ENCODE measurements around the gene AEBP2.
"Not testable (repeated sequence)": the region's sequence is repeated elsewhere in the genome, so short reads cannot be mapped to it uniquely, and the experiment has no call there.

The AEBP2 gene, protein sequence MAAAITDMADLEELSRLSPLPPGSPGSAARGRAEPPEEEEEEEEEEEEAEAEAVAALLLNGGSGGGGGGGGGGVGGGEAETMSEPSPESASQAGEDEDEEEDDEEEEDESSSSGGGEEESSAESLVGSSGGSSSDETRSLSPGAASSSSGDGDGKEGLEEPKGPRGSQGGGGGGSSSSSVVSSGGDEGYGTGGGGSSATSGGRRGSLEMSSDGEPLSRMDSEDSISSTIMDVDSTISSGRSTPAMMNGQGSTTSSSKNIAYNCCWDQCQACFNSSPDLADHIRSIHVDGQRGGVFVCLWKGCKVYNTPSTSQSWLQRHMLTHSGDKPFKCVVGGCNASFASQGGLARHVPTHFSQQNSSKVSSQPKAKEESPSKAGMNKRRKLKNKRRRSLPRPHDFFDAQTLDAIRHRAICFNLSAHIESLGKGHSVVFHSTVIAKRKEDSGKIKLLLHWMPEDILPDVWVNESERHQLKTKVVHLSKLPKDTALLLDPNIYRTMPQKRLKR

DNA sequence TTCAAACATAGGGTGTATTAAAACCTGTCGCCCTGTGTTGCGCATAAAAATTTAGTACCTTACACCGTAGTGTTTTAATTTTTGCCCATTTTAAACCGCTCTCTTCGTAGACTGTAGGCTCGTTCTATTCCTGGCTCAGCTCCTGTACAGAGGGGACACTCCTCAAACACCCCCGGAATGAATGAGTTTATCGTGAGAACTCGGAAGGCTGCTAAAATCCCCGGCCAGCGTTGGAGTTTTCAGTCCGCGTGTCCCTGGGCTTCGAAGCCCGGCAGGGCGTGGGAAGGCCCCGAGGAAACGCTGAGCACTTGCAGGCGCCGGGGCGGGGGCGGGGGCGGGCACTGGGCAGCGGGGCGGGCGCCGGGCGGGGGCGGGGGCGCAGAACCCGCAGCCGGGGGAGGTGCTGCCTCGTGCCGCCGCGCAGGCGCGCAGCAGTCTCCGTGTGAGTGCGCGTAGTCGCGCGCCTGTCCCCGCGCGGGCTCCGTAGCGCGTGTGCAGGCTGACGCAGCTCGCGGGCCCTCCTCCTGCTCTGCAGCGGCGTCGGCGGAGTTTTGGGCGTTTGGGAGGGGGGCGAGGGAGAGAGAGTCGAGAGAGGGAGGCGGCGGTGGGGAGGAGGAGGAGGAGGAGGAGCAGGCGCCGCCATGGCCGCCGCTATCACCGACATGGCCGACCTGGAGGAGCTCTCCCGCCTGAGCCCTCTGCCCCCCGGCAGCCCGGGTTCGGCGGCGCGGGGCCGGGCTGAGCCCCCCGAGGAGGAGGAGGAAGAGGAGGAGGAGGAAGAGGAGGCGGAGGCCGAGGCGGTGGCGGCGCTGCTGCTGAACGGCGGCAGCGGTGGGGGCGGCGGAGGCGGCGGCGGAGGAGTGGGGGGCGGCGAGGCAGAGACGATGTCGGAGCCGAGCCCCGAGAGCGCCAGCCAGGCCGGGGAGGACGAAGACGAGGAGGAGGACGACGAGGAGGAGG is at the start of gene AEBP2:
TSS of gene AEBP2 (plus strand) at position 434 of the 960 bp plus-strand sequence. CDS start at position 642, 208 bp downstream.
- peak; percentile 88 for DNase-seq (ENCODE audit: low read depth)

DNA sequence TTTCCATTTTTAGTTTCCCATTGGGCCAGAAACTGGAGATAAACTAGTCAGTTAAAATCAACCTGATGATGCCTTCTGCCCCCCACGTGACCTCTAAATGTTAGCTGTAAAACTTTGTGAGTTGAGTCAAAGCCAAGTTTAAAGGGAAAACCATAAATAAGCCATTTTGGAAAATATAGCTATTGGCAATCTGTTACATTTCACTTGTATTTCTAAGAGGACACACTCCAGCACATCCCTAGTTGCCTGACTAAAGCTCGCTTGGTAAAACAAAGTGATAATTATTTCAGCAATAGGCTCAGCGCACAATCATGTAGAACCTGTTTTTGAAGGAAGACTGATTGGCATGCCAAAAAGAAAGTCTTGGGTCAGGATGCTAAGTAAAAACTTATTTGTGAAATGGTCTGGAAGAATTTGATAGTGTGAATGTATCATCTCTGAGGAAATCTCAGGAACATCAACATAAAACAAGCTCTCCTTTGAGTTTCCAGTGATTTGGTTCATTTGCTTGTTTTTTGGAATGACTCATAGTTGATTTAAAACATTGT is 49.2 kb upstream of the AEBP2 start:
- DNase-seq (ENCODE audit: low read depth), result no peak

DNA sequence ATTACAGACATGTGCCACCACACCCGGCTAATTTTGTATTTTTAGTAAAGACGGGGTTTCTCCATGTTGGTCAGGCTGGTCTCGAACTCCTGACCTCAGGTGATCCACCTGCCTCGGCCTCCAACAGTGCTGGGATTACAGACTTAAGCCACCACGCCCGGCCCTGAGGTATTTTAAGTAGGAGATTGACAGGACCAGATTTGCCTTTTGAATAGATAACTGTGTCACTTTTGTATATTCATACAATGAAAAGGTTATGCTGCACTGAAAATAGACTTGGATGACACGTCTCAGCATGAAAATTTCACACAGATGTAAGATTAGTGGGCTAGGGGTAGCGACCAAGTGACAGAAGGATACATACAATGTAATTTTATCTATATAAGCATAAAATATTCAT is 46.6 kb upstream of the AEBP2 start:
- DNase-seq (ENCODE audit: low read depth), result not testable (repeated sequence)

DNA sequence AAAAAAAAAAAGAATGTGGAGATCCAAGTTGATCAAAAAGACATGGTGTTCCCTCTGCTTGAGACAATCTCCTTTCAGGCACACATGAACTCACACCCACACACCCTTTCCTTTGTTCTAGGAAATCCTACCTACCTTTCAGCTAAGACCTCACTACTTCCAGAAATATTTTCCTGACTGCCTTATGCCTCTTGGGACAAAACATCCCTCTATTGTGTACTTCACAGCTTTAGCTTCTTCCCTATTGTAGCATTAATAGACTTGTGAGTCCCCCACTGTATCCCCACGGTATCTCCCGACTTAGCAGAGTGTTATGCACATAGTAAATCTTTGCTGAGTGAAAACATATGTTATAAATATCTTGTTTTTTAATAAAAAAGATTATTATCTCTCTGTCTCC is 44.9 kb upstream of the AEBP2 start:
- no peak for DNase-seq (ENCODE audit: low read depth)

DNA sequence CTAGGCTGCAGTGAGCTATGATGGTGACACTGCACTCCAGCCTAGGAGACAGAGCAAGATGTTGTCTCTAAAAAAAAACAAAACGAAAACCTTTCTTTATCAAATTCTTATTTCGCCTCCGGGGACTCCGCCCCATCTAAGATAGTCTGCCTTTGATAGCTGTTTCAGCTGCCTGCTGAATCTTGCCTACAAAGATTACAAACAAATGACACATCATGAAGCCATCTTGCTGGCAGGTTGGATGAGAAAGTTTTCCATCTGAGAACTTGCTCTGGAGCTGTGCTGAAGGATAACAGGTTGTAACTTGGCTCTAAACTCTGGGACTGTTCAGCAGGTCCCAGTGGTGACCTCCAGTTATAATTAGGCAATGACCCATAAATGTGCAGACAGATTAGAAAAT is 41.8 kb upstream of the AEBP2 start:
- DNase-seq (ENCODE audit: low read depth), result no peak

DNA sequence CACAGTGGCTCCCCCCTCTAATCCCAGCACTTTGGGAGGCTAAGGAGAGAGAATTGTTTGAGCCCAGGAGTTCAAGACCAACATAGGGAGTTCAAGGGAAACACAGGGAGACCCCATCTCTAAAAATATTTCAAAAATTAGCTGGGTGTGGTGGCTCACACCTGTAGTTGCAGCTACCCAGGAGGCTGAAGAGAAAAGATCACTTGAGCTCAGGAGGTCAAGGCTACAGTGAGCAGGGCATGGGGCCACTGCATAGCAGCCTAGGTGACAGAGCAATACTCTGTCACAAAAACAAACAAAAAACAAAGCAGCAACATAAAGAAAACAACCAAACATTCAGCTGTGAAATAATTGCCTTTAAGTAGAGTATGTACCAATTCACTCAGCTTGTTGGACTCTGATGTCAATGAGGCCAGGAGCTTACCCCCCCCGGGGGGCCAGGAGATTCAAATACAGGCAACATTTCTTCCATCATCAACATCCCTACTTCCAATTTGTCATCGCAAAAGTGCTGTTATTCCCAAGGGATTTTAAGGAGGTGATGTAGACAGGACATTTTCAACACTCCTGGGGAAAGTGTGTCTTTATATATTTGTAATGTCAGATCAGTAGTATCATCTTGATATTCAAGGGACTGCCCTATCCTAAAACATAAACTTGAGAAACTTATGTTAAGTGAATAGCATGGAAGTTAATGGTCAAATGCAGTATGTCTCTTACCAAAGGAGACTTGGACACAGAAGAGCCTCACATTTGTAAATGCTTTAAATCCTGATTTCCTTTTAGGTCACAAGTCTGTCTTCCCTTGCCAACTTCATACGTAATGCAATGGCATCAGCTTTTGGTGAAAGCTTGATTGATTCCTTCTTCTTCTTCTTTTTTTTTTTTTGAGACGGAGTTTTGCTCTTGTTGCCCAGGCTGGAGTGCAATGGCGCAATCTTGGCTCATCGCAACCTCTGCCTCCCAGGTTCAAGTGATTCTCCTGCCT is 40.6 kb upstream of the AEBP2 start:
- no peak for DNase-seq (ENCODE audit: low read depth)

DNA sequence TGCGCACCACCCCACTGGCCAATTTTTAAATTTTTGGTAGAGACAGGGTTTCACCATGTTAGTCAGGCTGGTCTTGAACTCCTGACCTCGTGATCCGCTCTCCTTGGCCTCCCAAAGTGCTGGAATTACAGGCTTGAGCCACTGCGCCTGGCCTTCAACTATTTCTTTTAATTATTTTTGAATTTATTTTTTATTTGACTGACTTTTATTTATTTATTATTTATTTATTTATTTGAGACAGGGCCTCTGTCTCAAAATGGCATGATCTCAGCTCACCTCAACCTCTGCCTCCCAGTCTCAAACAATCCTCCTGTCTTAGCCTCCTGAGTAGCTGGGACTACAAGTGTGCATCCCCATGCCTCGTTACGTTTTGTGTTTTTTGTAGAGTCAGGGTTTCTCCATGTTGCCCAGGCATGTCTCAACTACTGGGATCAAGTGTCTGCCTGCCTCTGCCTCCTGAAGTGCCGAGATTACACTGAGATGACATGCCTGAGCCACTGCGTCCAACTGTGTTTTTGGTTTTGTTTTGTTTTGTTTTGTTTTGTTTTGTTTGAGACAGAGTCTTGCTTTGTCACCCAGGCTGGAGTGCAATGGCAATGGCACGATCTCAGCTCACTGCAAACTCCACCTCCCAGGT is 38.5 kb upstream of the AEBP2 start:
- DNase-seq (ENCODE audit: low read depth), result not testable (repeated sequence)

DNA sequence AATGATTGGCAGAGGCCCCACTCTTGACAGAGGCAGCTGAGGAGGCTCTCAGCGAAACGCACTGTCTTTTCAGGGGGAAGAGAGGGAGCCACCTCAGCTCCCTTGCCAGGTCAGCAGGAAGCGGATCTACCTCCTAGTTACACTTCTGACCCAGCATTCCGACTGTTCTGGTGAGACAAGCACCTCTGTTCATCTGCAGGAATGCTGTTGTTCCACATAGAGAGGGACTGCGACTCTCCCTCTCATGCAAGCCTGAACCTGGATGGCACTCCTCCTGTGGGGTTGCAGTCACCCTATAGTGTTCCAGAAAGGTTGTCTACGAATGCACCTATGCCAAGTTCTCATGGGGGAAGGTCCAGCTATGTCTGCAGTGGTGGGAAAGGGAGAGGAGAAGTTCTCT is 37.1 kb upstream of the AEBP2 start:
- no peak for DNase-seq (ENCODE audit: low read depth)

DNA sequence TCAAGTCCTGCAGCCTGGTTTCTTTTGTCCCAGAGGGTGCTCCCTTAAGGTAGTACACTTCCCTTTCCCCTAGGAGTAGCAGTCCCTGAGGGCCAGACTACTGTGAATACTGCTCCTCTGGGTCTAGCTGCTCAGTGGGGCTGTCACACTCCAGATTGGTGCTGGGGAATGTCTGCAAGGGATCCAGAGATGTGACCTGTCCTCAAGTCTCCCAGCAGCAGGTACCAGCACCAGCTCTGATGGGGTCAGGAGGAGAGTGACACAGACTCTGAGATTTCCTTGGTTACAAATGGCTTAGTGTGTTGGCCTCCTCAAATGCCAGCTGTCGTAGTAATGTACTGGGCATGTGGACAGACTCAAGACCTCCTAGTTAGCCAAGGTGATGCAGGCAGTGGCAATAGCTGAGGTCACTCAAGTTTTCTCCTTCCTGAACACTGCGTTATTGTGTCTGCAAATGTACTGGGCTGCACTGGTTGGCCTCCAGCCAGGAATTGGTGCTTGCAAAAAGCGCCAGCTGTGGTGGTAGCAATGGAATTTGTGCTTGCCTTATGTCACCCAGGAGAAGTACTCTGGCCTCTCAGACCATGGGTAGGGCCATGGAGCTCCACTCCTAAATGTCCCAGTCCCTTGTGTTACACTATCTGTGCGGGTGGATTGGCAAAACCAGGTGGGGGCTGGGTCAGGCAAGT is 36.4 kb upstream of the AEBP2 start:
- DNase-seq (ENCODE audit: low read depth), result no peak

DNA sequence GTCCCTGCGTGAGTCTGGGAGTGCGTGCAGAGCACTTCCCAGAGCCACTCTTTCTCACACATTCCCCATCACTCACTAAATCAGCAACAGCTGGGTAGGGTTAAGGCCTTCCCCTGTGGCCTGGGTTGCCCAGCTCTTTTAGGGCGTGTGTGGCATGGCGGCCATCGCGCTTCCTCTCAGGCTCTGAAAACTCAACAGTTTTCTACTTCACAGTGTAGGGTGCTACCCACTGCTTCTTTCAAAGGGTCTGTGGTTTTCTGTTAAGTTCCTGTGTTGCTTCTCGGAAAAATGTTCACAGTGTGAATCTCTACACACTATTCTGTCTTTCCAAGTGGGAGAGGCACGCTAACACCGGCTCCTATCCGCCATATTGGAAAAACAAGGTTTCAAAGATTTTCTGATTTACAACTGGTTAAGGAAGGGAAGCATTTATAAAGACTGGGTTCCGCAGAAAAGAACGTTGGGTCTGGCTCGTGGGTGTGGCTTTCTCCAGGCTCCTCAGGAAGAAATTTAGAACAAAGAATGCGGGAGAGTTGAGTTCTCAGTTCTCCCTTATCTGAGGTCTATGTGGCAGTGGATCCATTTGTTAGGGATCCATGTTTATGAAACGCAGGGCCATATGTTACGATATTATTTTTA is 34.9 kb upstream of the AEBP2 start:
- DNase-seq (ENCODE audit: low read depth), result no peak

DNA sequence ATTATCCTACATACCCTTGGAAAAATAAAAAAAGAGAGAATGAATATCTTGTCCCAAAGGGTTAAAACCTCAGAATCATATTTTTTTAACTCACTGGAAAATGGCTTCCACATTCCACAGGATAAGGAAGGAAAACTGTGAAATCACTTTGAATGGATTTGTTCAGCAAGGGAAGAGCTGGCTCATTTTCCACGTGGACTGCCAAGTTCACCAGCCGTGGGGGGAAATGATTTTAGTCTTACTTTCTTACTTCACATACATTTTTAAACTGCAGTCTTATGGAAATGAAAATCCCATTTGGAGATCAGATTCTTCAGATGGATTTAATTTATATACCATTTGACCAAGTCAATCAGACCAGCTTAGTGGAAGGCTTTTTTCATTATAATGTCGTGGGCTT is 29.9 kb upstream of the AEBP2 start:
- DNase-seq (ENCODE audit: low read depth), result no peak

DNA sequence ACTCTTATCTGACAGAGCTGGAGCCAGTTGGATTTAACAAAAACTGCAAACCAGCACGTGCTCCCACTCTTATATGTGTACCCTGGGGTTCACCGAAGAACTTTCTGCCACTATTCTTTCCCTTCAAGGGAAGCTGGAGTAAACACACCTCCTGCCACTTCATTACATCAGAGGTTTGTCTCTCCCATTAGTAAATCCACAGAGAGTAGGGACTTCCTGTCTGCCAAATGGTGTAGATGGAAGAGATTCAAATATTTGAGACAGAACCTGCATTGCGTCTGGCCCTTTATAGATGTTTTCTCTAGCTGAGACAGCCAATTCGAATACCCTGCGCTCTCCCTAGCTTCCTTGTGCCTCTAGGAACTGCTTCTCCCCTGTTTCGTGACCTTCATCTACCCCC is 29.1 kb upstream of the AEBP2 start:
- no peak for DNase-seq (ENCODE audit: low read depth)

DNA sequence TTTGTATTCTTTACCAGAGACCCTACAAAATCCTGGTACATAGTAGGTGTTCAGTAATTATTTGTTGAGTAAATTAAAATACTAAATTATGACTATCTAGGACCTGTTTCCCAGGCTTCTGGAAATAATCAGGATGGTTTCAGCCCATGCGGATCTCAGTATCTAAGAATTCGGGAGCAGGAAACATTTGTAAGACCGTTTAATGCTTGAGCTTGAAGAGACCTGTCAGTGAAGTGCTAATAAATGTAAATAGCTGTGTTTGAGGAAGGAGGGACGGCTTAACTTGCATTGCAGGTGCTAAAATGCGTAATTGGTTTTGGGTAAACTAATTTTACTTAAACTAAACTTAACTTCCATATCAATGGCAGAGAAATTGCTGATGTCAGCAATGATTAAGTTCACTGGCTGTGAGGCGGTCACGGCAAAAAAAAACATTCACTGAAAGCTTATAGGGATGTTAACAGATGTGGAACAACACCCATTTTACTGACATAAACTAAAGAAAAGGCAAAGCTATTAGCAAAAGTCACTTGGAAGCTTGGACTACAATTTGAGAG is 28.6 kb upstream of the AEBP2 start:
- no peak for DNase-seq (ENCODE audit: low read depth)

DNA sequence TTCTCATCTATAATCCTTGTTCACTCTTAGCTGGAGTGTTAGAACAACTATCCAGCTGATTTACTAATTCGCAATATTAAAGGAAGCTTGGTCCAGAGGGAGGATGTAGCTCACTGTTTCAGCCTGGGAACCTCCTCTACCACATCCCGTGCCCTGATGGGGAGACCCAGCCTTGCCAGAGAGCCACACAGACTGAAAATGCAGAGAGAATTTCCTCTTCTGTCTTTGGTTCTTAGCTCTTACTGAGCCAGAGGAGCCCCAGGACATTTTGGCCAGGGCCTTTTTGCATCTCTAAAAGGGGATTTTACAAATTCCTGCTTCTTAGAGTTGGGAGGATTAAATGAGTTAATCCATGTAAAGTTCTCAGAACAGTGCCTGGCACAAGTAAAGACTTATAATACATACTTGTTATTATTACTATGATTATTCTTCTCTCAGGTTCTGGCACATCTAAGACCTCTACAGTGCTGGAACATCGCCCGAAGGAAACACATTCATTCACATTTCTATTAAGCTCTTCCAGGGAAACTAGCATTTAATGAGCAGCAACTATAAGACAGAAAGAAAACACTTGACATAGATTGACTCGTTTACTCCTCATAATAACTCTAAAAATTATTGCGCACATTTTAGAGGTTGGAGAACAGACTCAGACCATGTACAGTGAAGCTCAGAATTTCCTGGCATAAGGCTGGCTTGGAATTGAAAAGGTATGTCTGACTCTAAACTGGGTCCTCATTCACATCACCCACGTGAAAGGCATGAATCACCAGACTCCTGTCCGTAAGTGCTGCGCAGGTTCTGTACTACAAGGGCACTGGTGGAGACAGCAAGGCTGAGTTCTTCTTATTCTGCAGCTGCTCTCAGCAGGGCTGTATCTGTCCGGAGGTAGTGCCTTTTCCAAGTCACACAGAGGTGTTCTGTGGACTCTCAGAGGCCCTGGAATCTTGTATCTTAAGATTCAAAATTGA is 27.8 kb upstream of the AEBP2 start:
- no peak for DNase-seq (ENCODE audit: low read depth)

DNA sequence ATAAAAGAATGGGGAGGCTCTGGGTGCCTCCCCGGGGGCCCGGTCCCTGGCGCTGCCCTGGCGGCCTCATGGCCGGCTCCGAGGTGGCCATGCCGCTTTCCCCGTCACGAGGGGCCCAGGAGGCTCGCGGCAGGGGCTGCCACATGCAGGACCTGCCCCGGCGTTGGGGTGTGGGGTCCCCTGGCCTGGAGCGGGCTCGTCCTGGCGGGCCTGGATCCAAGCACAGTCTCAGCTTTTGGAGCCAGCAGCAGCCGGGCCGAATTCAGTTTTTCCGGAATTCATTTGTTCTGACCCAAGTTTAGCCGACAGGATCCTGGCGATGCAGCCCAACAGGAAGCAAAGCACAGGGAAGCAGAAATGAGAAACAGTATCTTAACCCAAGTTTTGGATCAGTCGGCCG is 26.4 kb upstream of the AEBP2 start:
- DNase-seq (ENCODE audit: low read depth), result no peak

DNA sequence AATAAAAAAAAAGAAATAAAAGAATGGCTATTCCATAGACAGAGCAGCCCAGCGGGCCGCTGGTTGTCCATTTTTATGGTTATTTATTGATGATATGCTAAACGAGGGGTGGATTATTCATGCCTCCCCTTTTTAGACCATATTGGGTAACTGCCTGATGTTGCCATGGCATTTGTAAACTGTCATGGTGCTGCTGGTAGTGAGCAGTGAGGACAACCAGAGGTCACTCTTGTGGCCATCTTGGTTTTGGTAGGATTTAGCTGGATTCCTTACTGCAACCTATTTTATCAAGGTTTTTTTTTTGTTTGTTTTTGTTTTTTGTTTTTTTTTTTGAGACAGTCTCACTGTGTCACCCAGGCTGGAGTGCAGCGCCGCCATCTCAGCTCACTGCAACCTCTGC is 25.7 kb upstream of the AEBP2 start:
- DNase-seq (ENCODE audit: low read depth), result not testable (repeated sequence)

DNA sequence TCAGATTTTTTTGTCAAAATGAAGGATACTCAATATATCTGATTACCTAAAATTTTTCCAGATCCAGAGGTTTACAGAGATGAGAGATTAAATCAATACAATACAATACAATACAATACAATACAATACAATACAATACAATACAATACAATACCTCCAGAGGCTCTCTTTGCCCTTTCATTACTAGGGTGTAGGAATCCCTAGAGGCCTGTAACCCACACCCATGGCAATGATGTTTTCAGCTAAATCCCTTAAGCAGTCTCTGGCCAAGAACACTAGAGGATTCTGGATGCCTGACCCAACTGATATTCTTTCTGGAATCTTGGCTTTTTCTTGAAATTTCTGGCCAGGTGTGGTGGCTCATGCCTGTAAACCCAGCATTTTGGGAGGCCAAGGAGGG is 23.7 kb upstream of the AEBP2 start:
- no peak for DNase-seq (ENCODE audit: low read depth)

DNA sequence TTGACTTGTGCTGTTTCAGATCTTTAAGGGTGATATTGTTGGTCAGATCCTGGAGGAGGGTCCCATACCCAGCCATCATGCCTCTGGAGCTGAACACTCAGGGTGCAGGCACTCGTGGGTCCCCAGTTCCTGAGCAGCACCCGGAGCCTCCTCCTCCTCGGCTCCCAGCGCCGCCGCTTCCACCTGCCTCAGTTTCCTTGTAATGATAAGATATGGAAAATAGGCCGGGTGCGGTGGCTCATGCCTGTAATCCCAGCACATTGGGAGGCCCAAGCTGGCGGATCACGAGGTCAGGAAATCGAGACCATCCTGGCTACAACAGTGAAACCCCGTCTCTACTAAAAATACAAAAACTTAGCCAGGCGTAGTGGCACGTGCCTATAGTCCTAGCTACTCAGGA is 20.2 kb upstream of the AEBP2 start:
- DNase-seq (ENCODE audit: low read depth), result no peak
